Measurements from ENCODE around the gene TMEM212. TPM values are rescaled to one million over a fixed set of nuclear protein-coding genes. Genes with fewer than 3 reads are reported as not detected.
A peak's percentile ranks its signal among the peaks of the same experiment; 100 is the strongest.
"Not testable (repeated sequence)": the region's sequence is repeated elsewhere in the genome, so short reads cannot be mapped to it uniquely, and the experiment has no call there.

Gene TMEM212
- total RNA-seq, 1 donor from 2014 or later = not detected

GRCh38 chr3:171811295-171811912 lies 31.7 kb upstream of the TMEM212 start:
- intact Hi-C loops (cut with DNase I) = no loop called here
- DNase-seq (ENCODE audit: missing footprints) (no peak), ATAC-seq (peak; percentile 53)

DNA sequence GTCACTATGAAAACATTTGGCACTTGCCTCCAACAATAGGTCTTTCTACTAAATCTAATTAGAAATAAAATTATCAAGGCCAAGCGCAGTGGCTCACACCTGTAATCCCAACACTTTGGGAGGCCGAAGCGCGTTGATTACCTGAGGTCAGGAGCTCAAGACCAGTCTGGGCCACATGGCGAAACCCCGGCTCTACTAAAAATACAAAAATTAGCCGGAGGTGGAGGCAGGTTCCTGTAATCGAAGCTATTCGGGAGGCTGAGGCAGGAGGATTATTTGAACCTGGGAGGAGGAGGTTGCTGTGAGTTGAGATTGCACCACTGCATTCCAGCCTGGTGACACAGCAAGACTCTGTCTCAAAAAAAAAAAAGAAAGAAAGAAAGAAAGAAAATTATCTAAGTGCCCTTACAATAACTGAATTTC lies 31.2 kb upstream of the TMEM212 start:
- intact Hi-C loops (cut with DNase I) = no loop called here
- ATAC-seq (no peak), DNase-seq (ENCODE audit: missing footprints) (no peak)

DNA sequence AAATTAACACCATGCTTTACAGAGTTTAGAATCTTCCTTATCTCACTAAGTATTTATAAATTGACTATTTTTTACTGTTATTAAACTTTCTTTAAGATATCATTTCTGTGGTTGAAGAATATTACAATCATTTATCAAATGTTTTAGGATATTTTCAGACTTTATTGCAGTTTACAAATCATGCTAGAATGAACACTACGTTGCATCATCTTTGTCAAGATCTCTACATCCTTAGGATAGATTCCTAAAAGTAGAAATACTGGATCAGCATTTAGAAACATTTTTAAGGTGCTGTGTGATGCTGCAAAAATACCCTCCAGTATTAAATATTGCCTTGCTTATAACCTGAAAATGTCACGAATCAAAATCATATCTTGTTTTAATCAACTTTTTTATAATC lies 30.3 kb upstream of the TMEM212 start:
- ATAC-seq (no peak), DNase-seq (ENCODE audit: missing footprints) (no peak)

GRCh38 chr3:171813278-171813896 lies 29.8 kb upstream of the TMEM212 start:
- intact Hi-C loops (cut with DNase I) = no loop called here
- no peak for DNase-seq (ENCODE audit: missing footprints)
- ATAC-seq = no peak

More for the DNA sequence above, 30.3 kb upstream of the TMEM212 start:
- intact Hi-C loops (cut with DNase I) = no loop called here

- ATAC-seq (no peak), DNase-seq (ENCODE audit: missing footprints) (no peak)
- intact Hi-C loops (cut with DNase I) = no loop called here
These were observed 29.2 kb upstream of the TMEM212 start for GRCh38 chr3:171813897-171814460.

GRCh38 chr3:171814662-171815061 lies 28.5 kb upstream of the TMEM212 start:
- ATAC-seq; intact Hi-C loops (cut with DNase I); DNase-seq (ENCODE audit: missing footprints): not testable (repeated sequence)

DNA sequence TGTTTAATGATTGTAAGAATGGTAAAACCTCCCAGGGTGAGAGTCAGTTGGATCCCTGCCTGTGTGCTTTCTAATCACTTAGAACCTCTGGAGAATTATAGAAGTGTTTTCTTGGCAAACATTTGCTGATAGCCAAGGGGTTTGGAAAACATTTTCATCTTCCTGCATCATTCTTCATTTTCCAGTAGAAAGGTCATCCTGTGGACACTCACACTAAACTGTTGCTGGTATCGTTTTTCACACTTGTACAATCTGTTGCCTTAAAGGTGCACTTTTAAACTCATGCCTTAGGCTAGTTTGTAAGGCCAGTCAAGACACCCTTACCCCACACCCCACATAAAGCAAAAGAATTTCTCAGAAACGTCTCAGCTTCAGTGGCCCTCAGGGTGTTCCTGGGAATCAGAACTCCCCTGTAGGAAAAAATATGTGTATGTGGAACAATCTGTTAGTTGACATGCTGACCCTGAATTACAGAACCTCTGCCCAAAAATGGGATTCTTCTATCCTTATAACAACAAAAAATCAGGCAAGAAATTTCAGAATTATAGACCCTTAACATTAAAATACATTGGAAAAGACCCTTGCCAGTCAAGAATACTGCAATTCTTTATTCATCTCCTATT lies 27.1 kb upstream of the TMEM212 start:
- intact Hi-C loops (cut with DNase I) = no loop called here
- ATAC-seq (peak; percentile 12), DNase-seq (ENCODE audit: missing footprints) (no peak)

- ATAC-seq = no peak
- intact Hi-C loops (cut with DNase I) = no loop called here
- no peak for DNase-seq (ENCODE audit: missing footprints)
These were observed 25.9 kb upstream of the TMEM212 start for GRCh38 chr3:171817074-171817800.

- ATAC-seq (no peak), DNase-seq (ENCODE audit: missing footprints) (no peak)
- intact Hi-C loops (cut with DNase I) = no loop called here
These were observed 22.1 kb upstream of the TMEM212 start for GRCh38 chr3:171821044-171821443.

DNA sequence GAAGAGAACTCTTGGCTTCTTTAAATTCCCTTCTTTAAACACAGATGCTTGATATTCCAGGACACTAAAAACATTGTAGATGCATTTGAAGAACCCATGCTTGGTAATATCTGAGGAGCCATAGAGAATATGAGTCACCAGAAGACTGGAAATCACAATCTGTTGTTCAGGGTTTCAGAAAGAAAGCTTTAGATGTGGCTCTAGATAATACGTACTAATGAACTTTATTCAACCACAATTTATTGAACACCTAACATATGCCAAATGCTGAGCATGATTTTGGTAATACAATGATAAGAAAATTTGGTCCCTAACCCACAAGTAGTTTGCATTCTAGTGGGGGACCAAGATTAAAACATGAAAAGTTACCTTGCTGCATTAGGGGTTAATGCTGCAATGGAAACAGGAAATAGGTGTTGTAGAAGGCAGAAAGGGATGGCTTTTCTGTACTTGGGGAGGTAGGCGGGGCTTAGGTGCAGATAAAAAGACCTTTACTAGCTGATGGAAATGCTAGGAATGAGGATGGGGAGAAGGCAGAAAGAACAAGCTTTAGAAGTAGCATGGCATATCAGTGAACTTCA lies 21.3 kb upstream of the TMEM212 start:
- DNase-seq (ENCODE audit: missing footprints) = no peak
- intact Hi-C loops (cut with DNase I) = no loop called here
- ATAC-seq = no peak

DNA sequence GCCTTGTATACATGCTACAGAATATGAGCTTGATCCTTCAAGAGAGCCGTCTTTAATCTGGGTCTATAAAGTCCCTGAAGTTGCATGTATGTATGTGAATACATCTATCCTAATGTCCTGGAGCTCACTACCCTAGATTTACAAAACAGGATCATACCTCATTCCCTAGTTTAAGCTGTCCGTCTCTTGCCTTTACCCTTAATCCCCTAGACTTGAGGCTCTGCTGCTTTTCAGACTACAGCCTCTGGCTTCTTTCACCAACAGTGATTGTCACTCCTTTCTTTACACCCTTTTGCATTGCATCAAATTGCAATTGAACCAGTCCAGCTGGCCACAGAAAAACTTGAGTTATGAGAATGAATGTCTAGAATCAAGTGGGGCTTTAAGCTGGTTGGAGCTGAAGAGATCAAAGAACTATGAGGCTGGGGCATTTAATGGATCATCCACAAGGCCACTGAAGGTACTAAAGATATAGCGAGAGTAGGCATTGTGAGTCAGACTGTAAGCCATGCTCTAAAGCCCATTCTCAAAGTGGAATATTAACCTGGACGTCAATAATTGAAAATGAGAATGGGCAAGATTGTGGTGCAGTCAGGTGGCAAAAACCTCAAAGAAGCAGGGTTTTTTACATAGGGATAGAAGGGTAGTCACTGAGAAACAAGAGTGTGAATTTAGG lies 20.6 kb upstream of the TMEM212 start:
- DNase-seq (ENCODE audit: missing footprints) = no peak
- intact Hi-C loops (cut with DNase I) = no loop called here
- no peak for ATAC-seq

- no peak for DNase-seq (ENCODE audit: missing footprints)
- ATAC-seq = no peak
- intact Hi-C loops (cut with DNase I) = no loop called here
These were observed 19.0 kb upstream of the TMEM212 start for GRCh38 chr3:171824116-171824515.

GRCh38 chr3:171824824-171825221 lies 18.3 kb upstream of the TMEM212 start:
- no peak for ATAC-seq
- intact Hi-C loops (cut with DNase I) = no loop called here
- no peak for DNase-seq (ENCODE audit: missing footprints)

DNA sequence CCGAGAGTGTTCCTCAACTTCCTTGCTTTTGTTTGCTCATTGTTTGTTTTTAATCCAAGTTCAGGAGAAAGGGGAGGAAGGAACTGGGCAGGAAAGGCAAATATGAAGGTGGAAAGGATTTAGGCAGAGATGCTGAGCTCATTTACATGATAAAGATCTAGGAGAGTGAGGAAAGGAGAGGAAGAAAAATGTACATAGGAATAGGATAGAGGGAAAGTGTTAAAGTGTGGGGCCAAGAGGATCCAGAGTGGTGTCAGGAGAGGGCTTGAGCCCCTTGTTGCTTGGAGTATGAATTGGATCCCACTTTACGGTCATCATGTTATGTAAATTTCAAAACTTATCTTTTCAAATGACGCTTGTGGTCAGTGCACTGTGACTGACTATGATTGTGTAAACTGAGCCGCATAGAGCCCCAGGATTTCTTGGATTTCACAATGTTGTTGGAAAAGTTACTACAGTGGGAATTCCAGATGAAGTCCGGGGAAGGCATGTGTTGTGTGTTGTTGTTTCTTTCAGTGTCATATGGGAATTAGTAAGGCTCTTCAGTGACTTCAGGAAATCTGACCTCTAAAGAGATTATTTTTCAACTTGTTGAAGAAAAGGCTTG lies 17.8 kb upstream of the TMEM212 start:
- ATAC-seq (peak; percentile 76), DNase-seq (ENCODE audit: missing footprints) (no peak)
- intact Hi-C loops (cut with DNase I) = no loop called here

DNA sequence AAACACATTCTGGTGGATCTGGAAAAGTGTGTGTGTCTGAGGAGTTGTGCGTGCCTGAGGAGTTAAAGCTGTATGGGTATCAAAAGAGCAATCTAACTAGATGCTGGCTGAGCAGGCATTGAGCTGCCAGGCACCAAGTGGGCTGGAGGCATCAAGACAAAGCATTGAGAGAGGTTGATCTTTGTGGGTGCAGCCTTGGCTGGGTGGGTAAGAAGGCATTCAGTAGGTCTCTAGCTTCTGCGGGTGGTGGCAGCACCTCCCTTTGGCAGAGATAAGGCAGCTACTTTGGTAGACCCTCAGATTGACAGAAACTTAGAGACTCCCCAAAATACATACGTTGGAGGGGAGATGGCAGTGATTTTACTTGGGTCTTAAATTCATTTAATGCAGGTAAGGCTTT lies 15.8 kb upstream of the TMEM212 start:
- intact Hi-C loops (cut with DNase I) = no loop called here
- no peak for DNase-seq (ENCODE audit: missing footprints)
- ATAC-seq = no peak

DNA sequence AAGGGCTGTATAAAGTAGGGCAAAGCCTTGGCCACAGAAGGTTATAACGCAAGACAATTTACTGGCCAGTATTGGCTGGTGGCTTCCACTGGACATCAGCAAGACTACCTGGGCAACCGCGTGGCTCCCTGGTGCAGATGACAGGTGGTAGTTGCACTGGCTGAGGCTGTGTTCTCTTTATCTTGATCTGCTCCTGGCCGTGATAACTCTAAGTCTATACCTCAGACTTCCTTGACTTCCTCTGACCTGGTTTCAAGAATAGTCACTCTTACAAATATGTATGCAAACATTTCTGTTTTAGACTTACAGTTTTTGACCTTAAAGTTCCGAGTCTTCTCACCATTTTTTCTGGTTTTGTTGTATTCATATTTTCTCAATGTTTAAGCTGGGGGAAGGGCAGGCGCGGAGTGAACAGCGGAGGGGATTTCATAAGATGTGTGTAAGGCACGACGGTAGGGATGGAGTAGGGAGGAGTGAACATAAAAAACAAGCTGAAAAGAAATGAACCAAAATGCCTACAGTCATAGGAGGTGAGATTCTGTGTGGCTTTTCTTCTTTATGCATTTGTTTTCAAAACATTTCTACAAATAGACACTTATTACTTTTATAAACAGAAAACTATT lies 15.2 kb upstream of the TMEM212 start:
- DNase-seq (ENCODE audit: missing footprints) (no peak), ATAC-seq (no peak)
- intact Hi-C loops (cut with DNase I) = no loop called here

- intact Hi-C loops (cut with DNase I) = no loop called here
- peak; percentile 30 for ATAC-seq
- DNase-seq (ENCODE audit: missing footprints) = no peak
These were observed 14.0 kb upstream of the TMEM212 start for GRCh38 chr3:171828902-171829770.

Data from Right ventricle myocardium inferior (tissue), 1 donor.